GM20431 (cell line): ENCODE data around the gene GNG7.

Experiments used
- in situ Hi-C: fragments of 300-500 bp; cut with MseI, MboI; formaldehyde crosslinking; loops from one replicate; pipeline ENCODE4 v1.15.0; 2020; ENCODE audit warnings: low sequenced_read_pairs; ENCODE audit not compliant: unreplicated experiment

The GNG7 gene

GRCh38 chr19:2702170-2703076 lies at the start of gene GNG7:
GNG7 (minus strand) TSS chr19:2702694; CDS start chr19:2520688, 182,006 bp downstream.
- in situ Hi-C loops: no loop called here

GRCh38 chr19:2751438-2751830 lies 48.9 kb upstream of the GNG7 start:
- in situ Hi-C loops: loop anchor here (10.0 kb wide), 1 partner anchor 87 kb away; no protein-coding TSS in a partner anchor

- in situ Hi-C loops: loop anchor here (10.0 kb wide), 1 partner anchor 86 kb away; no protein-coding TSS in a partner anchor
Measured at GRCh38 chr19:2750808-2751437, 48.4 kb upstream of the GNG7 start.

- in situ Hi-C loops: no loop called here
Measured at GRCh38 chr19:2747349-2747748, 44.9 kb upstream of the GNG7 start.

- in situ Hi-C loops: no loop called here
Measured at GRCh38 chr19:2744113-2744512, 41.6 kb upstream of the GNG7 start.

- in situ Hi-C loops: no loop called here
Measured at GRCh38 chr19:2743099-2743498, 40.6 kb upstream of the GNG7 start.

GRCh38 chr19:2740314-2740656 lies 37.8 kb upstream of the GNG7 start:
- in situ Hi-C loops: no loop called here

- in situ Hi-C loops: no loop called here
Measured at GRCh38 chr19:2739602-2740313, 37.3 kb upstream of the GNG7 start, which contains the start of gene SLC39A3. SLC39A3 (minus strand) TSS chr19:2740017; CDS start chr19:2737257, 2,760 bp downstream.

GRCh38 chr19:2736550-2737190 lies 34.2 kb upstream of the GNG7 start:
- in situ Hi-C loops: no loop called here

GRCh38 chr19:2735374-2735773 lies 32.9 kb upstream of the GNG7 start:
- in situ Hi-C loops: no loop called here

- in situ Hi-C loops: no loop called here
Measured at GRCh38 chr19:2734589-2735288, 32.2 kb upstream of the GNG7 start.

- in situ Hi-C loops: no loop called here
Measured at GRCh38 chr19:2733930-2734588, 31.6 kb upstream of the GNG7 start.

- in situ Hi-C loops: no loop called here
Measured at GRCh38 chr19:2732883-2733282, 30.4 kb upstream of the GNG7 start.

- in situ Hi-C loops: no loop called here
Measured at GRCh38 chr19:2732157-2732725, 29.7 kb upstream of the GNG7 start.

- in situ Hi-C loops: no loop called here
Measured at GRCh38 chr19:2731181-2731995, 28.9 kb upstream of the GNG7 start.

- in situ Hi-C loops: no loop called here
Measured at GRCh38 chr19:2729943-2730818, 27.7 kb upstream of the GNG7 start.

- in situ Hi-C loops: no loop called here
Measured at GRCh38 chr19:2728783-2729387, 26.4 kb upstream of the GNG7 start.
